PFSK-1 (cell line): ENCODE measurements around the gene PNPLA4.

Experiments used
- POLR2AphosphoS5 ChIP-seq: IDR thresholded peaks from 2 replicates; pipeline ENCODE4 v1.6.1; 2012; ENCODE audit warnings: low read depth, mild to moderate bottlenecking, control low read depth, low read length, moderate library complexity
- REST ChIP-seq, 2 experiments: IDR thresholded peaks; 2 replicates each; pipeline versions ENCODE4 v1.6.1 to v1.8.0; 2011 to 2012; ENCODE audit warnings: low read depth in 2 of 2, low read length in 2 of 2, control low read depth in 1 of 2, inconsistent platforms in 1 of 2, mild to moderate bottlenecking in 1 of 2, moderate library complexity in 1 of 2; ENCODE audit not compliant: insufficient read depth in 1 of 2
- SIN3A ChIP-seq: IDR thresholded peaks from 2 replicates; pipeline ENCODE4 v1.6.1; 2012; ENCODE audit warnings: mild to moderate bottlenecking, low read length, moderate library complexity, borderline replicate concordance; ENCODE audit not compliant: insufficient read depth
- TAF1 ChIP-seq: IDR thresholded peaks from 2 replicates; pipeline ENCODE4 v1.6.1; 2012; ENCODE audit warnings: low read length, control low read depth, borderline replicate concordance; ENCODE audit not compliant: insufficient read depth

DNA sequence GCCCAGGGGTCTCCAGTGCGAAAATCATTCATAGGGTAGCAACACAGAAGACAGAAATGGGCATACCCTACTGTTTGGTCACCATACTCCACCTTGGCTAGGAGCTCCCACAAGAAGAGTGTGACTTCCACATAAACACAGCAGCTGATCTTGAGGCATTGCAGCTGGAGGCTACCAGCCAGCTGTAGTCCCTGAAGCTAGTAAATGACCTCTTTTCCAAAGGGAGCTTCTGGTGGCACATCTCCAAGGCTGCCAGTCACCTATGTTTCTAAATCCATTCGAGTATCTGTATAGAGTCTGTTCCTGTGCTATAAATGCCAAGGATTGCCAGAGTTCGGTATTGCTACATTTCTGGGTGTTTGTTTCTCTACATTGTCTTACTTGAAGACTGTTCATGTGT, 21.3 kb upstream of the PNPLA4 start:
- no peak for TF ChIP-seq POLR2AphosphoS5
- no peak for TF ChIP-seq TAF1
- TF ChIP-seq REST (IDR thresholded peaks at IDR 0.05; ENCODE audit: insufficient read depth in 1 of 2, low read depth in 2 of 2, low read length in 2 of 2) = no peak
- TF ChIP-seq SIN3A = no peak
